ENCODE data around the gene MTCL1. TPM values are rescaled to one million over a fixed set of nuclear protein-coding genes. Genes with fewer than 3 reads are reported as not detected.

Gene MTCL1
- total RNA-seq, 1 experiment from 2014 or later: 22.7 TPM

DNA sequence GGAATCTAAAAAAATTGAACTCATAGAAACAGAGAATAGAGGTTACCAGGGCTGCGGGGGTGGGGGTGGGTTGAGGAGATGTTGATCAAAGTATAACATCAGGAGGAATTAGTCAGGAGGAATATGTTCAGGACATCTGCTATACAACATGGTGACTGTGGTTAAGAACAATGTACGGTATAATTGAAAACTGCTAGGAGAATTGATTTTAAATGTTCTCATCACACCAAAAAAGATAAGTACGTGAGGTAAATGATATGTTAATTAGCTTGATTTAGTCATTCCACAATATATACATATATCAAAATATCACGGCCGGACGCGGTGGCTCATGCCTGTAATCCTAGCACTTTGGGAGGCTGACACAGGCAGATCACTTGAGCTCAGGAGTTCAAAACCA lies 140.2 kb downstream of the MTCL1 start:
- TF ChIP-seq ZFX (IDR thresholded peaks at IDR 0.05): no peak
- TF ChIP-seq, protein P1, sequence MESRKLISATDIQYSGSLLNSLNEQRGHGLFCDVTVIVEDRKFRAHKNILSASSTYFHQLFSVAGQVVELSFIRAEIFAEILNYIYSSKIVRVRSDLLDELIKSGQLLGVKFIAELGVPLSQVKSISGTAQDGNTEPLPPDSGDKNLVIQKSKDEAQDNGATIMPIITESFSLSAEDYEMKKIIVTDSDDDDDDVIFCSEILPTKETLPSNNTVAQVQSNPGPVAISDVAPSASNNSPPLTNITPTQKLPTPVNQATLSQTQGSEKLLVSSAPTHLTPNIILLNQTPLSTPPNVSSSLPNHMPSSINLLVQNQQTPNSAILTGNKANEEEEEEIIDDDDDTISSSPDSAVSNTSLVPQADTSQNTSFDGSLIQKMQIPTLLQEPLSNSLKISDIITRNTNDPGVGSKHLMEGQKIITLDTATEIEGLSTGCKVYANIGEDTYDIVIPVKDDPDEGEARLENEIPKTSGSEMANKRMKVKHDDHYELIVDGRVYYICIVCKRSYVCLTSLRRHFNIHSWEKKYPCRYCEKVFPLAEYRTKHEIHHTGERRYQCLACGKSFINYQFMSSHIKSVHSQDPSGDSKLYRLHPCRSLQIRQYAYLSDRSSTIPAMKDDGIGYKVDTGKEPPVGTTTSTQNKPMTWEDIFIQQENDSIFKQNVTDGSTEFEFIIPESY (IDR thresholded peaks at IDR 0.05; ENCODE audit: extremely low read depth, insufficient replicate concordance, low read length): no peak
- TF ChIP-seq ELF1 (IDR thresholded peaks at IDR 0.05; ENCODE audit: borderline replicate concordance, low read depth): no peak
- no peak for TF ChIP-seq TCF7L2 (IDR thresholded peaks at IDR 0.05; ENCODE audit: borderline replicate concordance, extremely low read depth, insufficient read depth, insufficient read length)
- TF ChIP-seq, protein P2, sequence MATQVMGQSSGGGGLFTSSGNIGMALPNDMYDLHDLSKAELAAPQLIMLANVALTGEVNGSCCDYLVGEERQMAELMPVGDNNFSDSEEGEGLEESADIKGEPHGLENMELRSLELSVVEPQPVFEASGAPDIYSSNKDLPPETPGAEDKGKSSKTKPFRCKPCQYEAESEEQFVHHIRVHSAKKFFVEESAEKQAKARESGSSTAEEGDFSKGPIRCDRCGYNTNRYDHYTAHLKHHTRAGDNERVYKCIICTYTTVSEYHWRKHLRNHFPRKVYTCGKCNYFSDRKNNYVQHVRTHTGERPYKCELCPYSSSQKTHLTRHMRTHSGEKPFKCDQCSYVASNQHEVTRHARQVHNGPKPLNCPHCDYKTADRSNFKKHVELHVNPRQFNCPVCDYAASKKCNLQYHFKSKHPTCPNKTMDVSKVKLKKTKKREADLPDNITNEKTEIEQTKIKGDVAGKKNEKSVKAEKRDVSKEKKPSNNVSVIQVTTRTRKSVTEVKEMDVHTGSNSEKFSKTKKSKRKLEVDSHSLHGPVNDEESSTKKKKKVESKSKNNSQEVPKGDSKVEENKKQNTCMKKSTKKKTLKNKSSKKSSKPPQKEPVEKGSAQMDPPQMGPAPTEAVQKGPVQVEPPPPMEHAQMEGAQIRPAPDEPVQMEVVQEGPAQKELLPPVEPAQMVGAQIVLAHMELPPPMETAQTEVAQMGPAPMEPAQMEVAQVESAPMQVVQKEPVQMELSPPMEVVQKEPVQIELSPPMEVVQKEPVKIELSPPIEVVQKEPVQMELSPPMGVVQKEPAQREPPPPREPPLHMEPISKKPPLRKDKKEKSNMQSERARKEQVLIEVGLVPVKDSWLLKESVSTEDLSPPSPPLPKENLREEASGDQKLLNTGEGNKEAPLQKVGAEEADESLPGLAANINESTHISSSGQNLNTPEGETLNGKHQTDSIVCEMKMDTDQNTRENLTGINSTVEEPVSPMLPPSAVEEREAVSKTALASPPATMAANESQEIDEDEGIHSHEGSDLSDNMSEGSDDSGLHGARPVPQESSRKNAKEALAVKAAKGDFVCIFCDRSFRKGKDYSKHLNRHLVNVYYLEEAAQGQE (IDR thresholded peaks at IDR 0.05; ENCODE audit: low read depth): no peak
- TF ChIP-seq, protein P3, sequence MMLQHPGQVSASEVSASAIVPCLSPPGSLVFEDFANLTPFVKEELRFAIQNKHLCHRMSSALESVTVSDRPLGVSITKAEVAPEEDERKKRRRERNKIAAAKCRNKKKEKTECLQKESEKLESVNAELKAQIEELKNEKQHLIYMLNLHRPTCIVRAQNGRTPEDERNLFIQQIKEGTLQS (IDR thresholded peaks at IDR 0.05): no peak
- Histone ChIP-seq H3K4me1 (ENCODE audit: control insufficient read depth in 1 of 2, insufficient read depth in 2 of 2, low read length in 2 of 2) (no peaks in the 10 kb centered on the region), H3K9ac (ENCODE audit: low read length) (no peak overlapping the region), H3K9me2 (ENCODE audit: insufficient read depth) (no peaks in the 10 kb centered on the region), H3K27ac (ENCODE audit: low read depth, low read length) (no peak overlapping the region), H3K27me3 (ENCODE audit: insufficient read depth, low read length) (no peaks in the 10 kb centered on the region), H3K4me3 (replicated peaks in 1 of 2; ENCODE audit: low read depth in 1 of 2, low read length in 2 of 2) (no peak overlapping the region), H2AFZ (ENCODE audit: low read depth, low read length, poor library complexity, severe bottlenecking) (no peak overlapping the region), H3K4me2 (ENCODE audit: low read length) (no peak overlapping the region), H4K20me1 (ENCODE audit: insufficient read depth) (no peaks in the 10 kb centered on the region), H3K9me3 (ENCODE audit: control insufficient read depth in 1 of 2, insufficient read depth in 1 of 2, low read depth in 1 of 2, low read length in 2 of 2) (no peaks in the 10 kb centered on the region), H3K36me3 (ENCODE audit: control insufficient read depth in 1 of 2, insufficient read depth in 2 of 2, low read length in 2 of 2) (no peaks in the 10 kb centered on the region), H3K79me2 (ENCODE audit: insufficient read depth, low read length) (no peaks in the 10 kb centered on the region)
- ChIA-PET RAD21 (ENCODE audit: low non-redundant PET in 1 of 2, low total read pairs in 2 of 2, uncharacterized antibody in 2 of 2, unreplicated experiment in 2 of 2) (interaction anchor here in 1 of 2 experiments (0.7 kb wide), 1 partner anchor 715 kb away, joined by 3 read pairs; no protein-coding TSS in a partner anchor), CTCF (no interaction called here), POLR2A (no interaction called here)
- no peak for ATAC-seq
- no peak for DNase-seq (ENCODE audit: low read depth, low spot score)
- intact Hi-C loops (cut with micrococcal nuclease): no loop called here
- no TSS peak for BruUV-seq (replicated peaks)

Measured in HCT116 (cell line).